GM06990 (cell line): ENCODE results near the gene KREMEN1.

Source experiments
- DNase-seq: peaks from one replicate; pipeline ENCODE4 v3.0.0-alpha.2; 2011; ENCODE audit not compliant: insufficient read length; ENCODE audit errors: extremely low read depth
- H3K27me3 ChIP-seq: replicated peaks from 2 replicates; pipeline ENCODE4 v1.6.0; 2011; ENCODE audit warnings: low read length; ENCODE audit not compliant: control insufficient read depth, insufficient read depth
- H3K36me3 ChIP-seq: 2 replicates; pipeline ENCODE4 v1.5.1; 2011; ENCODE audit warnings: low read length; ENCODE audit not compliant: control insufficient read depth, insufficient read depth
- H3K4me3 ChIP-seq: replicated peaks from 2 replicates; pipeline ENCODE4 v1.5.1; 2011; ENCODE audit warnings: low read depth, mild to moderate bottlenecking, control low read depth, low read length
- TF ChIP-seq, protein P1 (sequence below): IDR thresholded peaks from 2 replicates; pipeline ENCODE4 v1.5.1; 2011; ENCODE audit warnings: low read length, control low read depth, mild to moderate bottlenecking, inconsistent platforms; ENCODE audit not compliant: insufficient read depth, poor library complexity, severe bottlenecking

The KREMEN1 gene

DNA sequence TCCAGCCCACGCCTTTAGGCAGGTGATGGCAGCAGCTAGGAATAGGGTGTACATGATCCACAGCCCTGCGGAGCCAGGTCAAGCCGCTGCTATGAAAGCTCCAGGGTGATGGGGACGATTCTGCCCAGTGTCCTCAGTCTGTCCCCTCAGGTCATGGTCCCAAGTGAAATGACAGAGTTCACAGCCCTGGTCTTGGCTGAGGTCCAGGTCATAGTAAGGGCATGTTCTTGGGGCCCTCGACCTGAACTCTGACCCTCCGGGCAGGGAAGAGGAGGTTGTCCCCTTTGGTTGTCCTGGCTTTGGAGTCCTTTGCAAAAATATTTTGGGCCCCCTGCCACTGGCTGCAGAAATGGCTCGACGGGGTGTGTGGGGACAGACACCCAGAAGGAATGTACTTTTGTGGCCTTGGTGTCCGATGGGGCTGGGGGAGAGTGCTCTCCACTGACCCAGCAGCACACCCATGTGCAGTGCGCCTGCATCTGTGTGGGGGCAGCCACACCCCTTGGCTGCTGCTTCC is 18.5 kb upstream of the KREMEN1 start:
- TF ChIP-seq, protein P1, sequence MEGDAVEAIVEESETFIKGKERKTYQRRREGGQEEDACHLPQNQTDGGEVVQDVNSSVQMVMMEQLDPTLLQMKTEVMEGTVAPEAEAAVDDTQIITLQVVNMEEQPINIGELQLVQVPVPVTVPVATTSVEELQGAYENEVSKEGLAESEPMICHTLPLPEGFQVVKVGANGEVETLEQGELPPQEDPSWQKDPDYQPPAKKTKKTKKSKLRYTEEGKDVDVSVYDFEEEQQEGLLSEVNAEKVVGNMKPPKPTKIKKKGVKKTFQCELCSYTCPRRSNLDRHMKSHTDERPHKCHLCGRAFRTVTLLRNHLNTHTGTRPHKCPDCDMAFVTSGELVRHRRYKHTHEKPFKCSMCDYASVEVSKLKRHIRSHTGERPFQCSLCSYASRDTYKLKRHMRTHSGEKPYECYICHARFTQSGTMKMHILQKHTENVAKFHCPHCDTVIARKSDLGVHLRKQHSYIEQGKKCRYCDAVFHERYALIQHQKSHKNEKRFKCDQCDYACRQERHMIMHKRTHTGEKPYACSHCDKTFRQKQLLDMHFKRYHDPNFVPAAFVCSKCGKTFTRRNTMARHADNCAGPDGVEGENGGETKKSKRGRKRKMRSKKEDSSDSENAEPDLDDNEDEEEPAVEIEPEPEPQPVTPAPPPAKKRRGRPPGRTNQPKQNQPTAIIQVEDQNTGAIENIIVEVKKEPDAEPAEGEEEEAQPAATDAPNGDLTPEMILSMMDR: no peak
- Histone ChIP-seq H3K36me3 (no peaks in the 10 kb centered on the region), H3K27me3 (peaks cover 4% of the 10 kb centered on the region), H3K4me3 (no peak overlapping the region)
- DNase-seq: no peak

DNA sequence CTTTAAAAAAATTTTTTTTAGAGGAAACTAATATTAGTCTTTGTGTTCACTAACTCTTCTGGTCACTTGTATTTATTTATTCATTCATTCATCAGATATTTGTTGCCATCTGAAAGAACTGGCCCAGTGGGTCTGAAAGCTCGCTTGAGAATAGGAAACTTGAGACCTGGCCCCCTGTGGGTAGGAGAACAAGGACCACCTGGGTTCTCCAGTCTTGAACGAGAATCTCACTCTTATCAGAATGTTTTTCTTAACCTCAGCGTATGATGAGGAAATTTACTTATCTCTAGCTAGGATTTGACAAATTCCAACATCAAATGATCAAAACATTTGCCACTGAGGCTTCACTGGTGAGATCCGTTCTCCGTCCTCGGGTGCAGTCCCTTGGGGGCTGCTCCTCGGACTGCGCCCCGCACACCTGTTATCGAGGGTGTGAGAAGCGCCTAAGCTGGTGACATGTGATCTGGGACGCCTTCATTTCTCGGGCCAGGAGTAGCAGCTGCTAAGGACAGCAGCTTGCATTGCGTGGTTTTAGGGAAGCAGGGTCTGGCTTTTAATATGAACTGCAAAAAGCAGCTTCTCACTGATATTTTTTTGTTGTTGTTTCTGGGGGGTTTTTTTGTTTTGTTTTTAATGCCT is 17.5 kb upstream of the KREMEN1 start:
- Histone ChIP-seq H3K27me3 (peaks cover 4% of the 10 kb centered on the region), H3K4me3 (no peak overlapping the region), H3K36me3 (no peaks in the 10 kb centered on the region)
- TF ChIP-seq, protein P1: no peak
- DNase-seq: no peak

DNA sequence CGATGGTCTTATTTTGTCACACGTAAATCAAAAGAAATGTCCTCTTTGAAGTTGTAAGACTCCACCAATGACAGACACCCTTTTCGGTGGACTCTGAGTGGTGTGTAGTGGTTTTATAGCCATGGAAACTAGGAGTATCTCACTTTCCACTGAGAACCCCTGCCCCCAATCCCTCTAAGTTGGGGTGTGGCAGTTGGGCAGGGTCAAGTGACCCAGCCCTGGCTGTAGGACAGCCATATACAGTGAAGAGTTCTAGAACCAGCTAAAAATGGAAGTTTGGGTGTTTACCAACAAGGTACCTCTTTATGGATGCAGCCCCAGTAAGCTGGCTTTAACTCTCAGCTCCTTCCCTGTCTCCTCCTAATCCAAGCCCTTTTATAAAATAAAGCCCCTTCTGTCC is 16.4 kb upstream of the KREMEN1 start:
- H3K36me3 ChIP-seq: no peaks in the 10 kb centered on the region
- TF ChIP-seq, protein P1: no peak
- H3K27me3 ChIP-seq: peaks cover 4% of the 10 kb centered on the region
- H3K4me3 ChIP-seq: no peak overlapping the region
- no peak for DNase-seq

DNA sequence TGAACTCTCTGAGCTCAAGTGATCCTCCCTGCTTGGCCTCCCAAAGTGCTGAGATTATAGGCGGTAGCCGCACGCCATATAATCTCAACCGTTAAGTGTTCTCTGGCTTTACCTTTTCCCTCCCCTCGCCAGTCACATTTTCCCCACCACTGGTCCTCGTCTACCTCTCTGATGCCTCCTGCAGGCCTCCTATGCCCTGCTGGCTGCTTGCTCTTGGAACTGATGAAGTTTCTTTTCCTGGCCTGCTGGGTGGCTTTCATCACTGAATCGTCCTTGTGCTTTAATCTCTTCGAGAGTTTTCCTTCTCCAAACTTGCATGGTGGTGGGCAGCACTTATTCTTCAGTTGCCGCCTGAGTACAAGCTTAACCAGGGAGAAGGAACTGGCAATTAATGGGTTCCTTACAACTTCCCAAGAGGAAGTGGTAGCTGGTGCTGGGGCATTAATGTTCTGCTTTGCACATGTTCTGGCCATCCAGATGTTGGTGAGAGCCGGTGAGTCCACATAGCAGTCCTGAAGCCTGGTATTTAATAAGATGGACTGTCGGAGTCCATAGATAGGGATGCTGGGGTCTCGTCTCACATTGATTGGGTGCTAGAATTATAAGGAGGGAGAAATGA is 12.5 kb upstream of the KREMEN1 start:
- Histone ChIP-seq H3K27me3 (peaks cover 2% of the 10 kb centered on the region), H3K4me3 (no peak overlapping the region), H3K36me3 (no peaks in the 10 kb centered on the region)
- DNase-seq: no peak
- TF ChIP-seq, protein P1: no peak

DNA sequence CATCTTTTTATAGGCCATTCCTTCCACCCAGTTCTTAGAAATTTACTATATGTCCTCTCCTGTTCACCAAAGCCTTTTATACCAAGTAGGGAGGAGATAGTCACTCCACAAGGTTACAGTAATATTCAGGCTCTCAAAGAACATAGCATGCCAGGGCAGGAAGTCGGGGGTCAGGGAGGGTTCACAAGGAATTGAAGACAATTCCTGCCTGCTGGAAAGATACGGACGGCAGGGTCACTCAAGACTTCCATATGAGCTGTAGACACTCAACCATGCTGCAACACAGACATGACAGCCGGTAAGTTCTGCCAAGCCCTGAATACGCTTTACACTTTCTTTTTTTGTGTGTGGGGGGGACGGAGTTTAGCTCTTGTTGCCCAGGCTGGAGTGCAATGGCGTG is 11.9 kb upstream of the KREMEN1 start:
- TF ChIP-seq, protein P1: no peak
- DNase-seq: no peak
- Histone ChIP-seq H3K27me3 (peaks cover 2% of the 10 kb centered on the region), H3K4me3 (no peak overlapping the region), H3K36me3 (no peaks in the 10 kb centered on the region)
